IMR-90 (cell line): Measurements from ENCODE around the gene RIMS1. TPM values are rescaled to one million over a fixed set of nuclear protein-coding genes. Genes with fewer than 3 reads are reported as not detected.

ENCODE experiments used
- ATAC-seq: fragments of 200-7000 bp; cut with Tn5 transposase; 2 replicates; pipeline ENCODE4 v1.9.1; 2020; ENCODE audit warnings: low read depth, mild to moderate bottlenecking, moderate library complexity
- BruUV-seq: library from RNA; stranded (reverse); fragments of 400-500 nt; replicated peaks from 2 replicates; lab custom pipeline; 2021; lab: Mats Ljungman, UMichigan
- CTCF ChIA-PET: fragments of 300-600 bp; formaldehyde crosslinking; extraction: SDS; loops from one replicate; lab custom pipeline; 2021; ENCODE audit warnings: antibody characterized with exemption; lab: Yijun Ruan, JAX
- POLR2A ChIA-PET: fragments of 300-600 bp; sonication (Branson Sonifier 250); formaldehyde crosslinking; loops from one replicate; lab custom pipeline; 2022; ENCODE audit warnings: antibody characterized with exemption; ENCODE audit not compliant: unreplicated experiment; lab: Charles Lee
- DNase-seq: peaks from one replicate; pipeline ENCODE4 v3.0.0; 2013
- H2AFZ ChIP-seq: replicated peaks from 2 replicates; pipeline ENCODE3; 2013; ENCODE audit warnings: low read length, mild to moderate bottlenecking; ENCODE audit not compliant: poor library complexity
- H2AK5ac ChIP-seq: 2 replicates; pipeline ENCODE4 v1.6.1; 2013; ENCODE audit warnings: low read depth, low read length, inconsistent platforms
- H2AK9ac ChIP-seq: replicated peaks from 2 replicates; pipeline ENCODE3; 2013; ENCODE audit warnings: mild to moderate bottlenecking, low read depth, low read length, moderate library complexity; ENCODE audit not compliant: poor library complexity
- H2BK120ac ChIP-seq: 2 replicates; pipeline ENCODE4 v1.6.1; 2013; ENCODE audit warnings: low read depth, low read length, inconsistent platforms
- H2BK15ac ChIP-seq: 3 replicates; pipeline ENCODE4 v1.6.1; 2013; ENCODE audit warnings: low read depth, low read length, inconsistent platforms
- H2BK20ac ChIP-seq: 2 replicates; pipeline ENCODE4 v1.6.1; 2013; ENCODE audit warnings: low read depth, mild to moderate bottlenecking, inconsistent platforms, low read length, moderate library complexity
- H2BK5ac ChIP-seq: 2 replicates; pipeline ENCODE4 v1.6.1; 2013; ENCODE audit warnings: mild to moderate bottlenecking, low read depth, low read length, inconsistent platforms; ENCODE audit not compliant: poor library complexity, severe bottlenecking
- H3K14ac ChIP-seq: replicated peaks from 2 replicates; pipeline ENCODE4 v1.6.1; 2013; ENCODE audit warnings: low read depth, low read length, inconsistent platforms
- H3K18ac ChIP-seq: 2 replicates; pipeline ENCODE4 v1.6.1; 2013; ENCODE audit warnings: low read depth, low read length, control low read depth
- H3K23ac ChIP-seq: 2 replicates; pipeline ENCODE4 v1.6.1; 2013; ENCODE audit warnings: low read depth, low read length, inconsistent platforms
- H3K27ac ChIP-seq: 2 replicates; pipeline ENCODE4 v1.5.1; 2013; ENCODE audit warnings: mild to moderate bottlenecking, control low read depth, low read length; ENCODE audit not compliant: insufficient read depth
- H3K27me3 ChIP-seq: 2 replicates; pipeline ENCODE4 v1.6.1; 2013; ENCODE audit warnings: low read length; ENCODE audit not compliant: control insufficient read depth, insufficient read depth
- H3K36me3 ChIP-seq: 2 replicates; pipeline ENCODE4 v1.6.1; 2013; ENCODE audit warnings: low read length, mixed read lengths; ENCODE audit not compliant: control insufficient read depth, insufficient read depth
- H3K4ac ChIP-seq: 2 replicates; pipeline ENCODE4 v1.6.1; 2013; ENCODE audit warnings: low read depth, low read length, inconsistent platforms
- H3K4me1 ChIP-seq: 2 replicates; pipeline ENCODE4 v1.6.1; 2013; ENCODE audit warnings: low read length, mixed read lengths; ENCODE audit not compliant: control insufficient read depth, insufficient read depth
- H3K4me2 ChIP-seq: 2 replicates; pipeline ENCODE4 v1.6.1; 2013; ENCODE audit warnings: low read depth, mild to moderate bottlenecking, control low read depth, low read length, moderate library complexity
- H3K4me3 ChIP-seq: 2 replicates; pipeline ENCODE4 v1.5.1; 2013; ENCODE audit warnings: low read depth, mild to moderate bottlenecking, control low read depth, low read length, moderate library complexity; ENCODE audit not compliant: insufficient read depth
- H3K56ac ChIP-seq: 2 replicates; pipeline ENCODE4 v1.6.1; 2013; ENCODE audit warnings: low read length, inconsistent platforms; ENCODE audit not compliant: insufficient read depth; ENCODE audit errors: extremely low read depth
- H3K79me1 ChIP-seq, 2 experiments: 2 replicates each; pipeline ENCODE4 v1.6.1; 2013; ENCODE audit warnings: low read length in 2 of 2, inconsistent platforms in 1 of 2, low read depth in 1 of 2
- H3K9ac ChIP-seq: 2 replicates; pipeline ENCODE4 v1.6.1; 2013; ENCODE audit warnings: low read depth, low read length, control low read depth
- H3K9me1 ChIP-seq: 2 replicates; pipeline ENCODE4 v1.6.1; 2013; ENCODE audit warnings: low read length, inconsistent platforms; ENCODE audit not compliant: insufficient read depth
- H3K9me3 ChIP-seq: 2 replicates; pipeline ENCODE4 v1.6.1; 2013; ENCODE audit warnings: low read length; ENCODE audit not compliant: control insufficient read depth, insufficient read depth
- H4K20me1 ChIP-seq: 2 replicates; pipeline ENCODE4 v1.6.1; 2013; ENCODE audit warnings: low read length, inconsistent platforms; ENCODE audit not compliant: insufficient read depth
- H4K5ac ChIP-seq: 2 replicates; pipeline ENCODE4 v1.6.1; 2013; ENCODE audit warnings: mild to moderate bottlenecking, low read depth, low read length, control low read depth
- H4K8ac ChIP-seq, 2 experiments: 2 replicates each; pipeline ENCODE4 v1.6.1; 2013; ENCODE audit warnings: low read depth in 2 of 2, low read length in 2 of 2, control low read depth in 1 of 2, inconsistent platforms in 1 of 2
- H4K91ac ChIP-seq: 2 replicates; pipeline ENCODE4 v1.6.1; 2013; ENCODE audit warnings: low read depth, low read length, inconsistent platforms; ENCODE audit not compliant: insufficient read depth
- BHLHE40 ChIP-seq: fragments of 150-350 bp; IDR thresholded peaks from 2 replicates; pipeline ENCODE4 v1.6.1; 2016; ENCODE audit warnings: mild to moderate bottlenecking, low read depth, low read length
- CEBPB ChIP-seq: IDR thresholded peaks from 2 replicates; pipeline ENCODE4 v1.6.1; 2012; ENCODE audit warnings: low read depth, low read length, improper control_type of control experiment
- CHD1 ChIP-seq: IDR thresholded peaks from 2 replicates; pipeline ENCODE4 v1.6.1; 2012; ENCODE audit warnings: low read depth, low read length, improper control_type of control experiment
- ELK1 ChIP-seq: fragments of 150-350 bp; IDR thresholded peaks from 2 replicates; pipeline ENCODE4 v1.6.1; 2016; ENCODE audit warnings: low read depth, mild to moderate bottlenecking, low read length, moderate library complexity, borderline replicate concordance
- MAFK ChIP-seq: IDR thresholded peaks from 2 replicates; pipeline ENCODE4 v1.6.1; 2012; ENCODE audit warnings: low read depth, low read length, improper control_type of control experiment
- MAZ ChIP-seq: IDR thresholded peaks from 2 replicates; pipeline ENCODE4 v1.6.1; 2012; ENCODE audit warnings: low read depth, mild to moderate bottlenecking, low read length, improper control_type of control experiment, moderate library complexity, borderline replicate concordance
- MXI1 ChIP-seq: IDR thresholded peaks from 2 replicates; pipeline ENCODE4 v1.6.1; 2012; ENCODE audit warnings: low read depth, mild to moderate bottlenecking, low read length, moderate library complexity, borderline replicate concordance
- POLR2A ChIP-seq: IDR thresholded peaks from 2 replicates; pipeline ENCODE4 v1.6.1; 2012; ENCODE audit warnings: mild to moderate bottlenecking, low read depth, low read length
- RCOR1 ChIP-seq: IDR thresholded peaks from 2 replicates; pipeline ENCODE4 v1.6.1; 2012; ENCODE audit warnings: mild to moderate bottlenecking, low read length, improper control_type of control experiment; ENCODE audit not compliant: insufficient replicate concordance
- dilution Hi-C: fragments of 300-500 bp; cut with HindIII; formaldehyde crosslinking; loops from one replicate; pipeline ENCODE4 v1.14.3; 2018; ENCODE audit warnings: low sequenced_read_pairs; ENCODE audit not compliant: unreplicated experiment
- in situ Hi-C: fragments of 300-500 bp; cut with MboI; formaldehyde crosslinking; loops from 3 replicates; pipeline ENCODE4 v1.14.3; 2019; ENCODE audit warnings: low sequenced_read_pairs, inconsistent platforms, mixed read lengths
- intact Hi-C: fragments of 100-400 bp; cut with micrococcal nuclease; formaldehyde crosslinking; loops from 2 replicates; pipeline ENCODE4 v1.10.0; 2022
- polyA plus RNA-seq, 3 experiments: library from polyadenylated mRNA; depleted of rRNA; stranded (reverse); fragments of >200 nt; gene quantifications; 2 replicates each; pipeline ENCODE4 v1.2.3, GENCODE V29; 2012; ENCODE audit warnings: low replicate concordance in 1 of 3
- total RNA-seq: library from RNA; depleted of rRNA; stranded (reverse); fragments of >200 nt; gene quantifications from 2 replicates; pipeline ENCODE4 v1.2.3, GENCODE V29; 2012

RIMS1 gene
- total and polyA plus RNA-seq, 2 of the 4 experiments (the other 2 are of a cell fraction): 0.44 to 3.8 TPM

DNA sequence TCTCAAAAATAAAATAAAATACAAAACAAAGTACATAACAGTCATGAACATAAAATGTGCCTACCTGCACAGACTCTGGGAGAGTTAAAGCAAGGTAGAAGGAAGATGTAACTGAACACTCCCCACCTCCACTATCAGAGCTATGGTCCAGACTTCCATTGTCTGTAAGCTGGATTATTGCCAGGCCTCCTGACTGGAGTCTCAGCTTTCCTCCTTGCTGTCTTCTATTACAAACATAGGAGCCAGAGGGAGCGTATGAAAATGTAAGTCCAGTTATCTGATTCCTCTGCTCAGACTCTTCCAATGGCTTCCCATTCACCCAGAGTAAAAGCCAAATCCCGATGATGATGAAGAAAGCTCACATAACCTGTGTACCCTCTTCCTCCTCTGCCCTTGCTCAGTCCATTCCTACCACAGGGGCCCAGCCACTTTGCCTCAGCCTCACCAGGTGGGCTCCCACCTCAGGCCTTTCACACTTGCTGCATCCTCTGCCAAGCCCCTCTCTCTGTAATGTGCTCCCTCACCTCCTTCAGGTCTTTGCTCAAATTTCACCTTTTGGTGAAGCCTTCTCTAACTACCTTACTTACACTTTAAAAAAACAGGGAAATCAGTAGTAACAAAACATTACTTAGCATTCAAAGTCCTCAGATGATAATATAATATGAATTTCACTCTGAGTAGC is 194.1 kb downstream of the RIMS1 start (continued):
- TF ChIP-seq CEBPB: no peak

DNA sequence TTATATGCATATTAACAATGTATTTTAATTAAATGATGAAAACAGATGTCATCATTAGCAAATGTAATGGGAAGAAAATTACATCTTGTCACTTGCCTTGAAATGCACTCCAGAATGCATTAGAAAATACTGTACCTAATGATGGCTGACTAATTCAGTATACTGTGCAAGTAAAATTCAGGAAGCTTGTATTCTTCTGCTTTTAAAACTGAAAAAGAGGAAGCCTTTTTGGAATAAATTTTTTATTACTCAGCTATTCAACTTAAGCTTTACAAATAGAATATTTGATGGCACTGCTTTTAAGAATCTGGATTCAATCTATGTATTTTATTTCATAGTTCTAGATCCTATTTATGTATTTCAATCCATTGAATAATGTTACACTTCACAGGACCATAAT is 195.5 kb downstream of the RIMS1 start:
- Histone ChIP-seq H4K5ac (no peak overlapping the region), H2BK5ac (no peak overlapping the region), H3K9me3 (no peaks in the 10 kb centered on the region), H2BK15ac (no peak overlapping the region), H3K27me3 (peaks cover 2% of the 10 kb centered on the region; the same call in 1 of the 2 replicates), H3K27ac (no peak overlapping the region), H2AK5ac (no peak overlapping the region), H3K9ac (no peak overlapping the region), H3K18ac (no peak overlapping the region), H3K14ac (no peak overlapping the region), H3K4me3 (no peak overlapping the region), H3K4me2 (no peak overlapping the region), H4K91ac (no peak overlapping the region), H3K79me1 (no peaks in the 10 kb centered on the region), H4K20me1 (no peaks in the 10 kb centered on the region), H3K4me1 (no peaks in the 10 kb centered on the region), H3K36me3 (no peaks in the 10 kb centered on the region), H3K23ac (no peak overlapping the region), H2BK120ac (no peak overlapping the region), H4K8ac (no peak overlapping the region), H3K9me1 (no peaks in the 10 kb centered on the region), H2BK20ac (no peak overlapping the region), H3K56ac (no peak overlapping the region), H2AK9ac (no peak overlapping the region), H3K4ac (no peak overlapping the region), H2AFZ (no peak overlapping the region)
- POLR2A ChIA-PET: no interaction called here
- DNase-seq (no peak), ATAC-seq (no peak)
- no TSS peak for BruUV-seq
- intact Hi-C loops: loop anchor here (5.0 kb wide), 1 partner anchor 460 kb away; no protein-coding TSS in a partner anchor
- CTCF ChIA-PET: no interaction called here
- dilution Hi-C loops: no loop called here
- TF ChIP-seq BHLHE40 (no peak), RCOR1 (no peak), MAZ (no peak), POLR2A (no peak), MXI1 (no peak), MAFK (no peak), ELK1 (no peak), CHD1 (no peak)
- in situ Hi-C loops: loop anchor here (10.0 to 25.0 kb wide), 3 partner anchors 547 to 895 kb away; no protein-coding TSS in a partner anchor
